Vagina (tissue), 2 donors: ENCODE measurements around the gene ATP5PO. TPM values are rescaled to one million over a fixed set of nuclear protein-coding genes. Genes with fewer than 3 reads are reported as not detected.

Experiments
- DNase-seq, 2 donors: peaks; one replicate each; pipeline ENCODE4 v3.0.0-alpha.2; 2017; ENCODE audit errors: extremely low spot score in 2 of 2
- H3K27ac ChIP-seq: fragments of 200-600 bp; sonication (generic); one replicate; pipeline ENCODE4 v1.5.1; 2019
- H3K27me3 ChIP-seq: fragments of 200-600 bp; sonication (generic); one replicate; pipeline ENCODE4 v1.5.1; 2019
- H3K36me3 ChIP-seq, 2 donors: fragments of 200-600 bp; sonication (generic); one replicate each; pipeline ENCODE4 v1.5.1; 2017 to 2019
- H3K4me1 ChIP-seq: fragments of 200-600 bp; sonication (generic); one replicate; pipeline ENCODE4 v1.5.1; 2019
- H3K4me3 ChIP-seq, 2 donors: fragments of 200-600 bp; sonication (generic); 1 replicate in 1 of 2; 2 replicates in 1 of 2; pipeline ENCODE4 v1.5.1; 2016 to 2019
- H3K9me3 ChIP-seq: fragments of 200-600 bp; sonication (generic); one replicate; pipeline ENCODE4 v1.5.1; 2019
- POLR2A ChIP-seq, 2 donors: fragments of 450-650 bp; IDR thresholded peaks; one replicate each; pipeline ENCODE4 v1.6.1; 2017; ENCODE audit warnings: antibody characterized with exemption in 2 of 2, mild to moderate bottlenecking in 2 of 2, moderate library complexity in 2 of 2
- POLR2AphosphoS5 ChIP-seq, 2 donors: sonication (generic); formaldehyde crosslinking; IDR thresholded peaks; one replicate each; pipeline ENCODE4 v1.9.0; 2017; ENCODE audit warnings: antibody characterized with exemption in 2 of 2, mild to moderate bottlenecking in 2 of 2, low read depth in 1 of 2; ENCODE audit not compliant: insufficient read depth in 1 of 2
- intact Hi-C: fragments of 100-400 bp; cut with DNase I; formaldehyde crosslinking; loops from one replicate; pipeline ENCODE4 v1.15.1; 2023
- total RNA-seq: library from RNA; depleted of rRNA; stranded (reverse); fragments of >200 nt; gene quantifications from one replicate; pipeline ENCODE4 v1.2.3, GENCODE V29; 2016
- TF ChIP-seq, protein P1 (sequence below), 3 experiments: fragments of 450-650 bp in 2 of 3; fragments of 200-600 bp in 1 of 3; sonication (generic) in 1 of 3; IDR thresholded peaks; one replicate each; pipeline ENCODE4 v1.5.1; 2017 to 2019; ENCODE audit warnings: antibody characterized with exemption in 3 of 3, mild to moderate bottlenecking in 2 of 3, moderate library complexity in 2 of 3

ATP5PO gene
- total RNA-seq, 1 donor from 2014 or later: 133 TPM

DNA sequence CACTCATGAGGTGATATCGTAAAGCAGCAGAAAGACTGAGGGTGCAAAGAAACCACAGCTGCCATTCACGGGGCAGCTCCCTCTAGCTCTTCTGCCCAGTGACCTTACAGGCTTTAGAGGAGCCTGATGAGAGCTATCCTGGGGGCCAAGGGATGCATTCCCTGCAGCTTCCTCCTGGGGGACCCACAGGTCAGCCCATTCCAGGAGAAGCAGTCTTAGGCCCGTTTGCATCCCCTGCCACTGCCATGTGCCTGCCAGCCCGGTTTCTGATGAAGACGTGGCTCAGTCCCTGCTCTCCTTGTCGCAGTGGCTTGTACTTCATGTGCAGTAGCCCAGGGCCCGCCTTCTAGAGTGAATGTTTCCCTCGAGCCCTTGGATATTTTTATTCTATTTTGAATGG, 22.8 kb downstream of the ATP5PO start:
- no peaks in the 10 kb centered on the region for H3K9me3 ChIP-seq
- no peak for TF ChIP-seq POLR2AphosphoS5 (IDR thresholded peaks at IDR 0.05; ENCODE audit: insufficient read depth in 1 of 2, low read depth in 1 of 2)
- TF ChIP-seq, protein P1, sequence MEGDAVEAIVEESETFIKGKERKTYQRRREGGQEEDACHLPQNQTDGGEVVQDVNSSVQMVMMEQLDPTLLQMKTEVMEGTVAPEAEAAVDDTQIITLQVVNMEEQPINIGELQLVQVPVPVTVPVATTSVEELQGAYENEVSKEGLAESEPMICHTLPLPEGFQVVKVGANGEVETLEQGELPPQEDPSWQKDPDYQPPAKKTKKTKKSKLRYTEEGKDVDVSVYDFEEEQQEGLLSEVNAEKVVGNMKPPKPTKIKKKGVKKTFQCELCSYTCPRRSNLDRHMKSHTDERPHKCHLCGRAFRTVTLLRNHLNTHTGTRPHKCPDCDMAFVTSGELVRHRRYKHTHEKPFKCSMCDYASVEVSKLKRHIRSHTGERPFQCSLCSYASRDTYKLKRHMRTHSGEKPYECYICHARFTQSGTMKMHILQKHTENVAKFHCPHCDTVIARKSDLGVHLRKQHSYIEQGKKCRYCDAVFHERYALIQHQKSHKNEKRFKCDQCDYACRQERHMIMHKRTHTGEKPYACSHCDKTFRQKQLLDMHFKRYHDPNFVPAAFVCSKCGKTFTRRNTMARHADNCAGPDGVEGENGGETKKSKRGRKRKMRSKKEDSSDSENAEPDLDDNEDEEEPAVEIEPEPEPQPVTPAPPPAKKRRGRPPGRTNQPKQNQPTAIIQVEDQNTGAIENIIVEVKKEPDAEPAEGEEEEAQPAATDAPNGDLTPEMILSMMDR (IDR thresholded peaks at IDR 0.05): no peak
- no peak for TF ChIP-seq POLR2A (IDR thresholded peaks at IDR 0.05)
- H3K4me1 ChIP-seq: peaks cover 14% of the 10 kb centered on the region
- no peak for DNase-seq
- H3K27me3 ChIP-seq: no peaks in the 10 kb centered on the region
- no peak overlapping the region for H3K27ac ChIP-seq
- intact Hi-C loops: loop anchor here (10.0 kb wide), 1 partner anchor 248 kb away; the partner anchor contains the start of genes CRYZL1 and ITSN1
- no peaks in the 10 kb centered on the region for H3K36me3 ChIP-seq
- H3K4me3 ChIP-seq: no peak overlapping the region

GRCh38 chr21:33890187-33890586, 25.4 kb downstream of the ATP5PO start:
- H3K27ac ChIP-seq: no peak overlapping the region
- intact Hi-C loops: loop anchor here (10.0 kb wide), 1 partner anchor 245 kb away; the partner anchor contains the start of genes CRYZL1 and ITSN1
- DNase-seq: no peak
- no peaks in the 10 kb centered on the region for H3K9me3 ChIP-seq
- no peaks in the 10 kb centered on the region for H3K36me3 ChIP-seq
- peaks cover 15% of the 10 kb centered on the region for H3K4me1 ChIP-seq
- TF ChIP-seq POLR2AphosphoS5 (IDR thresholded peaks at IDR 0.05; ENCODE audit: insufficient read depth in 1 of 2, low read depth in 1 of 2): no peak
- no peak for TF ChIP-seq POLR2A (IDR thresholded peaks at IDR 0.05)
- no peaks in the 10 kb centered on the region for H3K27me3 ChIP-seq
- no peak overlapping the region for H3K4me3 ChIP-seq

DNA sequence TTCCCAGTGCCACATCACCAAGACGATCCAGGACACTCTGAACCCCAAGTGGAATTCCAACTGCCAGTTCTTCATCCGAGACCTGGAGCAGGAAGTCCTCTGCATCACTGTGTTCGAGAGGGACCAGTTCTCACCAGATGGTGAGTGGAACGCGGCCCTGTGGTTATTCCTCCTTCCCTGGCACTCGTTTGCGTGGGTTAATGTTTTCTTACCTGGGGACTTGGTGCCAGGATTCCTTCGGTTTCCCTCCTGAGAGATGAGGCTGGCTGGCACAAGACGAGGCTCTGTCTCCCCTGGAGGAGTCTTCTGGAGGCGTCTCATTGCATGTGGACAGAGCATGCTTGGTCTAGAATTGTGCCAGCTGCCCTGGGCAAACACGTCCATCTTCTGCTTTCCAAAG, 29.3 kb downstream of the ATP5PO start:
- Histone ChIP-seq H3K36me3 (no peaks in the 10 kb centered on the region), H3K27me3 (no peaks in the 10 kb centered on the region), H3K9me3 (no peaks in the 10 kb centered on the region), H3K27ac (no peak overlapping the region), H3K4me3 (no peak overlapping the region), H3K4me1 (peaks cover 16% of the 10 kb centered on the region)
- intact Hi-C loops: no loop called here
- TF ChIP-seq POLR2AphosphoS5 (IDR thresholded peaks at IDR 0.05; ENCODE audit: insufficient read depth in 1 of 2, low read depth in 1 of 2) (no peak), POLR2A (IDR thresholded peaks at IDR 0.05) (no peak)
- TF ChIP-seq, protein P1 (IDR thresholded peaks at IDR 0.05): no peak
- no peak for DNase-seq

DNA sequence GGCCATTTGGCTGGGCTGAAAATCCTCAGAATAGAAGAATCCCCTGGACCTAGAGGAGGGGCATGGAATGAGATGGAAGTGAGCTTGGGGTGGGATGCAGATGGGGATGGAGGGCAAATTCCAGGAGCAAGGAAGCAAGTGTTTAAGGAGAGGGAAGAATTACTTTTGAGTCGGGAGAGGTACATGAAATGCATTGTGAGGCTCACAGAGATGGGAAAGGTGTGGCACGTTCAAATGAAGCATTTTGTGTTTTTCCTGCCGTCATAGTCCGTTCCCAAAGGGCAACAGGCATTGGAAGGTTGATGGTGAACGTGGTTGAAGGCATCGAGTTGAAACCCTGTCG, 30.5 kb downstream of the ATP5PO start:
- DNase-seq: no peak
- Histone ChIP-seq H3K4me1 (peaks cover 16% of the 10 kb centered on the region), H3K9me3 (no peaks in the 10 kb centered on the region), H3K27ac (peak overlapping the region; percentile 1), H3K36me3 (no peaks in the 10 kb centered on the region), H3K4me3 (no peak overlapping the region), H3K27me3 (no peaks in the 10 kb centered on the region)
- intact Hi-C loops: no loop called here
- TF ChIP-seq POLR2AphosphoS5 (IDR thresholded peaks at IDR 0.05; ENCODE audit: insufficient read depth in 1 of 2, low read depth in 1 of 2) (no peak), POLR2A (IDR thresholded peaks at IDR 0.05) (no peak)
- TF ChIP-seq, protein P1 (IDR thresholded peaks at IDR 0.05): no peak

GRCh38 chr21:33884376-33885171, 31.0 kb downstream of the ATP5PO start:
- peaks cover 16% of the 10 kb centered on the region for H3K4me1 ChIP-seq
- H3K27ac ChIP-seq: peak overlapping the region; percentile 1
- TF ChIP-seq POLR2A (IDR thresholded peaks at IDR 0.05): no peak
- no peak for TF ChIP-seq POLR2AphosphoS5 (IDR thresholded peaks at IDR 0.05; ENCODE audit: insufficient read depth in 1 of 2, low read depth in 1 of 2)
- TF ChIP-seq, protein P1 (IDR thresholded peaks at IDR 0.05): no peak
- H3K4me3 ChIP-seq: no peak overlapping the region
- H3K9me3 ChIP-seq: no peaks in the 10 kb centered on the region
- intact Hi-C loops: no loop called here
- no peaks in the 10 kb centered on the region for H3K27me3 ChIP-seq
- no peak for DNase-seq
- no peaks in the 10 kb centered on the region for H3K36me3 ChIP-seq
